GM18505 (cell line): ENCODE results near the gene XPNPEP2.

ENCODE experiments used
- ATAC-seq: cut with Tn5 transposase; IDR thresholded peaks from one replicate; pipeline ENCODE4 v1.9.1; 2021; ENCODE audit not compliant: unreplicated experiment
- POLR2A ChIP-seq: IDR thresholded peaks from 4 replicates; pipeline ENCODE4 v1.6.1; 2011; ENCODE audit warnings: borderline replicate concordance; ENCODE audit not compliant: insufficient read depth, insufficient read length; ENCODE audit errors: extremely low read depth

Gene XPNPEP2

DNA sequence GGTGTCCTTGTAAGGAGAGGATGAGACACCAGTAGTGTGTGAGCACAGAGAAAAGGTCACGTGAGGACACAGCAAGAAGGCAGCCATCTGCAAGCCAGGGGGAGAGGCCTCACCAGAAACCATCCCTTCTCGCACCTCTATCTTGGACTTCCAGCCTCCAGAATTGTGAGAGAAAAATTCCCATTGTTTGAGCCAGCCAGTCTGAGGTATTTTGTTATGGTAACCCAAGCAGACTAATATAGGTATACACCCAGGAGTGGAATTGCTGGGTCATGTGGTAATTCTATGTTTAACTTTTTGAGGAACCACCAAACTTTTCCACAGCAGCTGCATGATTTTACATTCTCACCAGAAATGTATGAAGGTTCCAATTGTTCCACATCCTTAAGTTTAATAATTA lies 79.3 kb downstream of the XPNPEP2 start:
- no peak for TF ChIP-seq POLR2A
- ATAC-seq, result no peak
